Measurements from ENCODE around the gene TGFBI. TPM values are rescaled to one million over a fixed set of nuclear protein-coding genes. Genes with fewer than 3 reads are reported as not detected.

Gene TGFBI
- total and polyA plus RNA-seq, 2 experiments from 2014 or later: 2.9 to 10.2 TPM

DNA sequence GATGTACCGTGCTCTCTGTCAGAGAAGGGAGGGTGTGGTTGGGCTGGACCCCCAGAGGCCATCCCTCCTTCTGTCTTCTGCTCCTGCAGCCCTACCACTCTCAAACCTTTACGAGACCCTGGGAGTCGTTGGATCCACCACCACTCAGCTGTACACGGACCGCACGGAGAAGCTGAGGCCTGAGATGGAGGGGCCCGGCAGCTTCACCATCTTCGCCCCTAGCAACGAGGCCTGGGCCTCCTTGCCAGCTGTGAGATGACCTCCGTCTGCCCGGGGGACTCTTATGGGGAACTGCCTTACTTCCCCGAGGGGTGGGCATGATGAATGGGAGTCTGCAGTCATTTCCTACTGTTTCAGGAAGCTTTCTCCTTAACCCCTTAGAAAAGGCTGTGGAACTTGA is 17.5 kb downstream of the TGFBI start:
- no peak for DNase-seq (ENCODE audit: low read depth in 1 of 2, low spot score in 1 of 2)
- Histone ChIP-seq H3K27me3 (no peaks in the 10 kb centered on the region), H3K4me1 (ENCODE audit: low read depth) (no peaks in the 10 kb centered on the region), H3K36me3 (no peaks in the 10 kb centered on the region), H3K4me3 (no peak overlapping the region), H3K9me3 (ENCODE audit: low read depth) (no peaks in the 10 kb centered on the region), H3K27ac (no peak overlapping the region)
- TF ChIP-seq, protein P1, sequence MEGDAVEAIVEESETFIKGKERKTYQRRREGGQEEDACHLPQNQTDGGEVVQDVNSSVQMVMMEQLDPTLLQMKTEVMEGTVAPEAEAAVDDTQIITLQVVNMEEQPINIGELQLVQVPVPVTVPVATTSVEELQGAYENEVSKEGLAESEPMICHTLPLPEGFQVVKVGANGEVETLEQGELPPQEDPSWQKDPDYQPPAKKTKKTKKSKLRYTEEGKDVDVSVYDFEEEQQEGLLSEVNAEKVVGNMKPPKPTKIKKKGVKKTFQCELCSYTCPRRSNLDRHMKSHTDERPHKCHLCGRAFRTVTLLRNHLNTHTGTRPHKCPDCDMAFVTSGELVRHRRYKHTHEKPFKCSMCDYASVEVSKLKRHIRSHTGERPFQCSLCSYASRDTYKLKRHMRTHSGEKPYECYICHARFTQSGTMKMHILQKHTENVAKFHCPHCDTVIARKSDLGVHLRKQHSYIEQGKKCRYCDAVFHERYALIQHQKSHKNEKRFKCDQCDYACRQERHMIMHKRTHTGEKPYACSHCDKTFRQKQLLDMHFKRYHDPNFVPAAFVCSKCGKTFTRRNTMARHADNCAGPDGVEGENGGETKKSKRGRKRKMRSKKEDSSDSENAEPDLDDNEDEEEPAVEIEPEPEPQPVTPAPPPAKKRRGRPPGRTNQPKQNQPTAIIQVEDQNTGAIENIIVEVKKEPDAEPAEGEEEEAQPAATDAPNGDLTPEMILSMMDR (IDR thresholded peaks at IDR 0.05; ENCODE audit: low read depth, low read length): no peak

DNA sequence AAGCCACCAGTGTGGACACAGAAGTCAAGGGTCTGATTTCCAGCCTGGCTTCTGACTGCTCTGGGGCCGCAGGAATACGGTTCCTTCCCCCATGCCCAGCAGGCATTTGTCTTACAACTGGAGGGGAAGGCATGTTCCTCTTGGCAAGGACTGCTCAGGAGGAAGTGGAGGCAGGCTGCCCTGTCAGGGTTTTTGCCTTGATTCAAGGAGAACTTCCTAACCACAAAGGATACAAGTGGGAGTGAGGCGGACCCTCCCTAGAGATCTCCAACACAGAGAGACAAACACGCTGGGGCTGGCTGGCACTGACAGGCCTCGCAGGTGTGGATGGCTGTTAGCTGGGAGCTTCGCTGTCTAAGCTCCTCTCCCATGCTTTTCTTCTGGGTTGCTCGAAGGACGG is 19.1 kb downstream of the TGFBI start:
- DNase-seq (ENCODE audit: low read depth in 1 of 2, low spot score in 1 of 2): no peak
- no peak overlapping the region for H3K4me3 ChIP-seq
- no peaks in the 10 kb centered on the region for H3K9me3 ChIP-seq (ENCODE audit: low read depth)
- TF ChIP-seq, protein P1 (IDR thresholded peaks at IDR 0.05; ENCODE audit: low read depth, low read length): no peak
- H3K27ac ChIP-seq: no peak overlapping the region
- no peaks in the 10 kb centered on the region for H3K4me1 ChIP-seq (ENCODE audit: low read depth)
- no peaks in the 10 kb centered on the region for H3K27me3 ChIP-seq
- H3K36me3 ChIP-seq: no peaks in the 10 kb centered on the region

DNA sequence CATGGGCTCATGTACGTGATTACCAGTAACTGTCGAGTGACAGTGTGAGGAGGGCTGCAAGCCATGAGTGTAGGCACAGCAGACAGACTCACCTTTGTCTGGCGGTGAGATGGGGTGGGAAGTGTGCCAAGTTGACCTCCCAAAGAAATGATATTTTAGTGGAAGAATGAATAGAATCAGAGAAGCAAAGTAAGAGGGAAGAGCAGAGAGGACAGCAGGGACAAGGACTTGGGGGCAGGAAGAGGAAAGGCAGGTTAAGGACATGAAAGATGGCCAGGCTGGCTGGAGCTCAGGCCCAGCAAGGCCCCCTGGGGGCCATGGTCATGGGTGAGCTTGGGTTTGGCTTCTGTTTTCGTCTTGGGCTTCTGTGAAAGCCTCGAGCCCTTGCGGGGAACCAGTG is 20.2 kb downstream of the TGFBI start:
- Histone ChIP-seq H3K36me3 (no peaks in the 10 kb centered on the region), H3K4me1 (ENCODE audit: low read depth) (no peaks in the 10 kb centered on the region), H3K27ac (no peak overlapping the region), H3K27me3 (no peaks in the 10 kb centered on the region), H3K9me3 (ENCODE audit: low read depth) (no peaks in the 10 kb centered on the region), H3K4me3 (no peak overlapping the region)
- DNase-seq (ENCODE audit: low read depth in 1 of 2, low spot score in 1 of 2): no peak
- TF ChIP-seq, protein P1 (IDR thresholded peaks at IDR 0.05; ENCODE audit: low read depth, low read length): no peak

DNA sequence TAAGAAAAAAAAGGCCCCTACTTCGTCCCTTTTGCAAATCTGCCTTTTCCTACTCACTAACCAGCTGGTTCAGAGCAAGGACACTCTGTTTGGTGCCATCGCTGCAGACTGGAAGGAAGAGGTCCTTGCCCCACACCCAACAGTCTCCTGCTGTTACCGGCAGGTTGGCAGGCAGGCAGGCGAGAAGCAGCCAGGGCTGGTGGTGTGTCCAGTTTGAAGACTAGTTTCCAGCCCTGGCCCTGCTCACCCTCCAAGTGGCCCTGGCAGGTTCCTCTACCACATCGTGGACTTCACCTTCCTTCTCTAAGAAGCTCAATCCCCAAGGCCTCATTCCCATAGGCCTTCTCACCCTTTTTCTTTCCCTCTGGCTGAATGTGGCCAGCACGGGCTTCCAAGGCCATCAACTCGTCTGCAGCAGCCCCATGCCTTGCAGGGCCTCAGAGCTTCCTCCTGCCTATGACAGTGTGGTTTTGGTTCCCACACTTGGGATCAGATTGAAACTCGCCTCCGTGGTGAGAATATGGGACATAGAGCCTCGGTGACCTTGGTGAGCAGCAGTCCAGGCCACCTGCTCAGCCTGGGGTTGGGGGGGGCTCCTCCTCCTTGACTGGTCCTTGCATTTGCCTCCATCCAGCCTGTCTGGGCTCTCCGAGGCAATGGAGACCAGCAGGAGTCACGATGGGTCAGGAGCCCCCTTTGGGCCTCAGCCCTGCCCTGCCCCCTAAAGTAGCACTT is 22.9 kb downstream of the TGFBI start:
- H3K4me1 ChIP-seq (ENCODE audit: low read depth): no peaks in the 10 kb centered on the region
- H3K36me3 ChIP-seq: no peaks in the 10 kb centered on the region
- no peaks in the 10 kb centered on the region for H3K27me3 ChIP-seq
- no peak overlapping the region for H3K27ac ChIP-seq
- no peaks in the 10 kb centered on the region for H3K9me3 ChIP-seq (ENCODE audit: low read depth)
- H3K4me3 ChIP-seq: no peak overlapping the region
- no peak for DNase-seq (ENCODE audit: low read depth in 1 of 2, low spot score in 1 of 2)
- TF ChIP-seq, protein P1 (IDR thresholded peaks at IDR 0.05; ENCODE audit: low read depth, low read length): no peak

DNA sequence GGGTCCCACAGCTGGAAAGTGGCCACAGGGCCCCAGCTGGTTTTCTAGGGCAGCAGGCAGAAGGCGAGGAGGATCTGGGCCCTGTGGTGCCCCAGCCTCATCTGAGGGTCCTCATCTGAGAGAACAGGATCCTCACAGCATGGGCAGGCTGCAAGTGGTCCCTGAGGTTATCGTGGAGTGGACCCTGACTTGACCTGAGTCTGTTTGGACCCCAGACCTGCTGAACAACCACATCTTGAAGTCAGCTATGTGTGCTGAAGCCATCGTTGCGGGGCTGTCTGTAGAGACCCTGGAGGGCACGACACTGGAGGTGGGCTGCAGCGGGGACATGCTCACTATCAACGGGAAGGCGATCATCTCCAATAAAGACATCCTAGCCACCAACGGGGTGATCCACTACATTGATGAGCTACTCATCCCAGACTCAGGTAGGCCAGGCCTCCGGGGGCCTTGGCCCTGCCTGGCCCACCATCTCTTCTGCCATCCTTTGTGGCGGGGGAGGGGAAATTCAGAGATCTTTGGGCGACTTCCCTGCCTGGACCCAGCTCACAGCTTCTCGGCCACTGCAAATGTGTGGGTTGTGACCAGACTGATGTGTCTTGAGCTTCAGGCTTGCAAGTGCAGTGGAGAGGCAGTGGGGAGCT is 24.0 kb downstream of the TGFBI start:
- no peaks in the 10 kb centered on the region for H3K36me3 ChIP-seq
- no peak overlapping the region for H3K4me3 ChIP-seq
- no peaks in the 10 kb centered on the region for H3K27me3 ChIP-seq
- no peaks in the 10 kb centered on the region for H3K4me1 ChIP-seq (ENCODE audit: low read depth)
- TF ChIP-seq, protein P1 (IDR thresholded peaks at IDR 0.05; ENCODE audit: low read depth, low read length): no peak
- no peaks in the 10 kb centered on the region for H3K9me3 ChIP-seq (ENCODE audit: low read depth)
- no peak overlapping the region for H3K27ac ChIP-seq
- no peak for DNase-seq (ENCODE audit: low read depth in 1 of 2, low spot score in 1 of 2)

Measured in cardiac muscle cell (in vitro differentiated cells and primary cell).